Measurements from ENCODE around the gene SLC15A1.
"Not testable (repeated sequence)": the region's sequence is repeated elsewhere in the genome, so short reads cannot be mapped to it uniquely, and the experiment has no call there.

The SLC15A1 gene

DNA sequence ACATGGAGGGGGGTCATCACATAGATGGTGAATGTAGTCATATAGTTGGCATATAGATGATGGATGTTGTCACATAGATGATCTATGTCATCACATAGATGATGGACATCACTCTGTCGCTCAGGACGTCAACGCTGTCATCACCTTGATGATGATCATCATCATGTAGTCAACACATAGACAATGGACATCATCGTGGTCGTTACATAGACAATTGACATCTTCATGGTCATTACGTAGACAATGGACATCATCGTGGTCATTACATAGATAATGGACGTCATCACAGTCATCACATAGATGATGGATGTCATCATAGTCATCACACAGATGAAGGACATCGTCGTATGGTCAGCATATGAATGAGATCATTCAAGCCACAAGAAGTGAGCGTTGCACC is 28.6 kb upstream of the SLC15A1 start:
- no peak for DNase-seq

DNA sequence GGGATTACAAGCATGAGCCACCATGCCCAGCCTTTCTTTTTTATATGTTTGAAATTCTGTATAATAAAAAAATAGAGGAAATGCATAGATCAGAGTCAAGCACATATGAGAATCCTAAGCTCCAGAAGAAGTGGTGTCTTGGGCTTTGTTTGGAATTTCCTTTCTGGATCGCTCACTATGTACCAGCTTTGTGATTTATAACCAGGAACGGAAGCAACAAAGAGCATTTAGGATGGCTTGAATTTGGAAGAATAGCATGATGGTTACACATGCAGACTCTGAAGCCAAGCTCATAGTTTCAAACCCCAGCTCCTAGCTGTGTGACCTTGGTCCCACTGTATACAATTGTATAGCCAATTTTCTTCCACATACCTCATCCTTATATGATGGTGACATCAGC is 28.0 kb upstream of the SLC15A1 start:
- no peak for DNase-seq

DNA sequence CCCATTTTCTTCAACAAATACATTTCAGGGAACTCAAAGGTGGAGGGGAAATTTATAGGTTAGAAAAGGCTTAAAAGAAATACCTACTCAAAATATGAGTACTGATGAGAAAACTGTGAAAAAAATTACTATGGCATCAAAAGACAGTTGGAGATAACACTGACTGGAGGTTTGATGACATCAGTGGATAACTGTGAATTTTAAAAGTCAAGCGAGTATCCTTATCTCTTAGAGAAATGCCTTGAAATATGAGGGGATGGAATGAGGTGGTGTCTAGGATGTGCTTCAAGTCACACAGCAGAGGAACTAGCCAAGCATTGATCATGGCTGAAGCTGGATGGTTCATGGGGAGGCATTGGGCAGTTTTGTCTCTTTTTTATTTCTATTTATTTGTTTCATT is 27.2 kb upstream of the SLC15A1 start:
- DNase-seq: no peak

DNA sequence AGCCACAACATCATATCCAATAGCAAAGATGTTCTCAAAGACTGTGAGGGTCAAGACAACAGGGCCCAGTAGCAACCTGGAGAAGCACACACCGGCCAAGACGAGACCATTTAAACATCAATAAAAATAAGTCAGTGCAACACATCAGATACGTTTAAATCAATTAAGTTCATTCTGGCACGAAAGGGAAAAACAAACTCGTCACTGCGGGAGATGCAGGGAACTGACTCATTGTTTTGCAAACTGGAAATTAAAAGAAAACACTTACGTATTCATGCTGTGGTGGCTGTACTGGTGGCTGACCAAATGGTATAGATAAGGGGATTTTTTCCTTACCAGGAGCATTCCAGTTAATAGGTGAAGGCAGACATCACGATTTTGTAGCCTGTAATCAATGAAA is 26.3 kb upstream of the SLC15A1 start:
- DNase-seq: no peak

DNA sequence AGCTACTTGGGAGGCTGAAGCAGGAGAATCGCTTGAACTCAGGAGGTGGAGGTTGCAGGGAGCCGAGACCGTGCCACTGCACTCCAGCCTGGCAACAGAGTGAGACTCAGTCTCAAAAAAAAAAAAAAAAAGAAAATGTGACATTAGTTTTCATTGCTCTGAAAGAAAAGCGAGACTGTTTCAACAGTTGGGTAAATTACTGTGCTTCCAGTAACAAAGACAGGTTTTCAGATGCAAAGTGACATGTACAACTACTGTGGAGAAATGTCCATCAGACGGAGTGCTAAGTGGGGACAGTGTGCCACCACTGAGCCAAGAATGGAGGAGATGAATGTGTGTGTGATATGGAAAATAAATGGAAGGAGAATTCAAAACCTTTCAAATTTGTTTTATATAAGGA is 24.2 kb upstream of the SLC15A1 start:
- DNase-seq: no peak

DNA sequence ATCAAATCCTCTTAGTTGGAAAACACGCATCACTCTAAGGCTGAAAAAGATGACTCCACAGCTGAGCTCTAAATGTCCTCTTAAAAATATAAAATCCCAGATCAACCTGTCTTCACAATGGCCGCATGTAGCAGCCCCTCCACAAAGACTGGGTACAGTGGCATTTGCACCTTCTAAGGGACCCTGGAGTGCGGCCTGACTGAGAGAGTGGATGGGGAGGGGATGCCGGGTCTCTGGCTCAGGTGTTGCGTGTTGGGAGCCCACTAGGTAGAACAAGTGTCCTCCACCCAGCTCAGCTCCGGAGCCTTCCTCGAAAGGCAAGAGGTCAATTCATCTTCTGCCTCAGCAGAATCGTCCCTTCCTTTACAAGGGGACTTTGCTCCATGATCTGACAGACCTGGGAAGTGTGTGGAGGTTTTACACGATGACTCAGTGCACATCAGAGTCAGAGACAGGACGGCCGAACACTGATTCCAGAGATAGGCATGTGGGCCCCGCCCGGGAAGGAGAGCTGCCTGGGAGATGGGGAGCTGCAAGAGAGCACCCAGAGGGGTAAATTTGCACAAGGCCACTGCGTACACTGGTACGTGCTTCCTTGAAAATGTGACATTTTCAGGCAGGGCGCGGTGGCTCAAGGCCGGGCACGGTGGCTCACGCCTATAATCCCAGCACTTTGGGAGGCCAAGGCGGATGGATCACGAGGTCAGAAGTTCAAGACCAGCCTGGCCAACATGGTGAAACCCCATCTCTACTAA is 23.5 kb upstream of the SLC15A1 start:
- DNase-seq: no peak

DNA sequence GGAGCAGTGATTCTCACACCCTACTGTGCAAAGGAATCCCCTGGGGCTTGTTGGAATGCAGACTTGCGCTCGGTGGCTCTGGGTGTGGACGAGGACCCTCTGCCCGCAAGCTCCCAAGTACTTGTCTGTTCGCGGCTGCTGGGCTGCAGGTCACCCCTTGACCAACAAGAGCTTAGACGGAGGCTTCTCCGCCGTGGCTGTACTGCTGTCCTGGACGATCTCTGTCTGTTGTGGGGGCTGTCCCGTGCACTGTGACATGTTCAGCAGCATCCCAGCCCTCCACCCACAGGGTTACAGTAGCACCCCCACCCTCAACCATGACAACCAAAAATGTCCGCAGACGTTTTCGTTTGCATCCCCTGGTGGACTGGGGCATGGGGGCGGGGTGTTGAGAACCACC is 22.9 kb upstream of the SLC15A1 start:
- no peak for DNase-seq

DNA sequence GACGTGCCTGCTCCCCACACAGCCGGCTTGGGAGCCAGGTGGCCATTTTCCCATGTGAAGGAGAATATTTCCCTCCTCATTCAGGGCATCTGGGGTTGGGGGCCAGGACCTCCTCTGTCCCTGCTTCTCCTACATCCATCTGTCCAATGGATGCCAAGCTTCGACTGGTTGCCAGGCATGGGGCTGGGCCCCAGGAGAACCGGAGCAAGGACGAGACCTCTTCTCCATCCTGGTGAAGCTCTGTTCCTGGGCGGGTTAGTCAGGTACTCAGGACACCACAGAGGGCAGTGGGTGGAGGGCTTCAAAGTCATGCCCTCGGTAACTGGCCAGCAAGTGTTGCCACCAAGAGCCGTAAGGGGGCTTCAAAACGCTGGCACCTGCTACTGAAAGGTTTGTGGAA is 22.3 kb upstream of the SLC15A1 start:
- no peak for DNase-seq

DNA sequence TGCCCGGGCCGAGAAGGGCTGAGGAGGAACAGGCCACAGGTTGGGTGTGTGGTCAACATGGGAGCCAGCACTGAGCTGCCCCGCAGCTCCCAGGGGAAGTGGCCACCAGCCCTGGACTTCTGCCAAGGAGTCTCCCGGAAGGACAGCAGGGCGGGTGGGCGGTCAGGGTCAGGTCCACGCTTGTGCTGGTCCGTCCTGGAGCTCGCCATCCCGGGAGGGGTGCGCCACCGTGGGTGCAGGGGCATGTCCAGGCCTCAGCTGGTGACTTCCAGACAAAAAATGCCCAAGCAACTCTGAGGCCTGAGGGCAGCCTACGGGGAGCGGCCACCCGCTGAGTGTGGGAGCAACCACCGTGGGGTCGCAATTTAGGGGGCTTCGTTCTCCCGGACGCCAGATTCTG is 21.4 kb upstream of the SLC15A1 start:
- no peak for DNase-seq

DNA sequence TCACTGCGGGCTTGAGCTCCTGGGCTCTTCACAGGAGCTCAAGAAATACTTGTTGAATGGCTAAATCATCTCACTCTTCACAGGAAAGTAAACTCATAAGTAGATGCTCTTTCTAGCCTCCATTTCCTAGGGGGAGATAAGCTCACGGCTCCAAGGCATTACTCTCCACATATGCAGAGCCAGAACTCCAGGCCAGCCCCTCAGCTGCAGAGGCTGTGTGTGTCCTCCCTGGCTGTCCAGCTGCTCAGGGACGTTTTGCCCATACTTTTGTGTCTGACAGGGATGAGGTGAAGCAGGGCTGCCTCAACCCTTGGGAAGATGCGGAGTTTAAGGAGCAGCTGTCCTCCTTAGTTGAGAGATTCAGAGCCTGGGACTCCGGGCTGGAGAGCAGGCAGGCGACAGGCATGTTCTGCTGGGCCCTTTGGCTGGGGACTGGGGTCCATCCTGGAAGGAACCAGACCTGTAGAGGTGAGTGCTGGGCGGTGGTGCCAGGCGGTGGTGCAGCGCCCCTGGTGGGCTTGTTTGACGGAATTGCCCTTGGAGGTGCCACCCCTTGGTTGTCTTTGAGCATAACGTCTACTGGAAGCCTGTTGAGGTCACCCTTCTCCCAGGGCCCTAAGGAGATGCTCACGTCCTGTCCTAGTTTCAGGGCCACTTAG is 20.5 kb upstream of the SLC15A1 start:
- DNase-seq: no peak

DNA sequence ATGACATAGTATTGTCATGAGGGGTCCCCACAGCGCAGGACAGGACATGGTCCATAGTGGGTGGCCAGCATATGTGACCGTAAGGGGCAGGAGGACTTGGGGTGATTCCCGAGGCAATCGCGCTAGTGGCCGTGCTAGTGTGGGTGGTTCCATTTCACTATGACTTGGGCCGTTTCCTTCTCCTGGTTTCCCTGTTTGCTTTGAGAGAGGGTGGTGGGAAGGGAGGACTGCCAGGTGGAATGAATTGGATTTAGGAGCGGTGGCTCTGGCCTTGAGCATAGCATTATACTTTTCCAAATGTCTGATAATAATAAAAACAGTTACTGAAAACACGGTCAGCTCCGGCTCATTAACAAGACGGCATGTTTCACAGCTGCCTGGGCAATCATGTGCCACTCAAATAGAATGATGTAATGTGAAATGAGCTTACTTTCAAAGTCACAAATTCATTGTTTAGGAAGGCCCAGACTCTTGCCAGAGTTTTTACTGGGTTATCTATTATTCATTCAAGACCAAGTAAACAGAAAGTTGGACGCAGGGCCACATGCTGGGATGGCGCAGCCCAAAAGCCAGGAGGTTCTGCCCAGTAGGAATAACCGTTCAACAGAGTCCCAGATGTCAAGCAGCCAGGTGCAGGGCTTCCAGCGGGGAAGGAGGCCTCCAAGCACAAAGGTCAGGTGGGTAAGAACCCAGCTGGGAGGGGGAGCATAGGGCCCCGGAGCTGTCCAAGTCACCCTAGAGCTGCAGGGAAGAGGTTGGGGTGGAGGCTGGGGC is 19.6 kb upstream of the SLC15A1 start:
- no peak for DNase-seq

DNA sequence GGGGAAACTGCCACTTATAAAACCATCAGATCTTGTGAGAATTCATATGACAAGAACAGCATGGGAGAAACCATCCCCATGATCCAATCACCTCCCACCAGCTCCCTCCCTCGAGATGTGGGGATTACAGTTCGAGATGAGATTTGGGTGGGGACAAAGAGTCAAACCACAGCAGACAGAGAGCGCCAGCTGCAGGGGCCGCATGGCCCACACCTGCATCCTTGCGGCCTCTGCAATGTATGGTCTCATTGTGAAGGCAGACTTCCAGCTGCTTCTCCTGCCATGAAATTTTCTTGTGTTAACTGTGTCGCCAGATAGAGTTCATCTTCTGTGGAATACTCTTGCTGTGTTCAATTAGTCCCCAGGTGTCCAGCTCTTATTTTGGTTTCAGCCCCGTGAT is 17.3 kb upstream of the SLC15A1 start:
- no peak for DNase-seq

DNA sequence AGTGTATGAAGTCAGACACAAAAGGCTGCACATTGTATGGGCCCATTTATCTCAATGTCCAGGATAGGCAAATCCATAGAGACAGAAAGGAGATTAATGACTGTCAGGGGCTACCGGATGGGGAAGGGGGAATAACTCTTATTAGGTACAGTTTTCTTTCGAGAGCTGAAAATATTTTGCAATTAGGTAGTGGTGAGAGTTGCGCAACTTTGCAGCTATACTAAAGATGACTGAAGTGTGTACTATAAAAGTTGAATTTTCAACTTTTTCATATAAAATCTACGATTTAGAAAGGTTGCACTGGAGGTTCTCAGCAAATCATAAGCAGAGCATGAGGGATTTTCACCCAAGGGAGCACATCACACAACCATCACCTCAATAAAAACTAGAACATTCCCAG is 16.1 kb upstream of the SLC15A1 start:
- DNase-seq: no peak

DNA sequence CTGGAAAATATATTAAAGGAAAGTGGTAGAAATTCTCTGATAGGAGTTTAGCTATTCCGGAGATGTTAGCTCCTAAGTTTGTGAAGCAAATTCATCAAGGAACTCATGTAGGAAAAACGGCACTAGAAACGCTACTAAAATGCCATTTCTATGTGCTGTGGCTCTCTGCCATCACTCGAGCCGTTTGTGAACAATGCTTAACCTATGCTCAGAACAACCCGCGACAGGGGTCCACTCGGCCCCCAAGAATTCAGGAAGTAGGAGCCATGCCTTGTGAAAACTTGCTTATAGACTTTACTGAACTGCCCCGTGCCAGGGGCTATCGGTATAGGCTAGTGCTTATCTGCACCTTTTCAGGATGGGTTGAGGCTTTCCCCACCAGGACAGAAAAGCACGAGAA is 14.2 kb upstream of the SLC15A1 start:
- DNase-seq: no peak

DNA sequence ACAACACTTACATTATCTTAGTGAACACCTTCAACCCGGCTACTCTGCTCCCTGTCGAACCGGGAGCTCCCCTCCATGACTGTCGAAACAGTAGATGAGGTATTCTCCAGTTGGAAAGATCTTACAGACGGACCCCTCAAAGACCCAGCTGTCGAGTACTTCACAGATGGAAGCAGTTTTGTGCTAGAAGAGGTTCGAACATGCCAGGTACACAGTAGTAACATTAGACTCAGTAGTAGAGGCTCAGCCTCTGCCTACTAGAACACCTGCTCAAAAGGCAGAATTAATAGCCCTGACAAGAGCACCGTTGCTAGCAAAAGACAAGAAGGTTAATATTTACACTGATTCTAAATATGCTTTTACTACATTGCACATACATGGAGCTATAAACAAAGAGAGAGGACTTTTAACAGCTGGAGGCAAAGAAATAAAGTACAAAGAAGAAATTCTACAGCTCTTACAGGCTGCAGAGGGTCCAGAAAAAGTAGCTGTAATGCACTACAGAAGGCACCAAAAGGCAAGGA is 13.6 kb upstream of the SLC15A1 start:
- no peak for DNase-seq

DNA sequence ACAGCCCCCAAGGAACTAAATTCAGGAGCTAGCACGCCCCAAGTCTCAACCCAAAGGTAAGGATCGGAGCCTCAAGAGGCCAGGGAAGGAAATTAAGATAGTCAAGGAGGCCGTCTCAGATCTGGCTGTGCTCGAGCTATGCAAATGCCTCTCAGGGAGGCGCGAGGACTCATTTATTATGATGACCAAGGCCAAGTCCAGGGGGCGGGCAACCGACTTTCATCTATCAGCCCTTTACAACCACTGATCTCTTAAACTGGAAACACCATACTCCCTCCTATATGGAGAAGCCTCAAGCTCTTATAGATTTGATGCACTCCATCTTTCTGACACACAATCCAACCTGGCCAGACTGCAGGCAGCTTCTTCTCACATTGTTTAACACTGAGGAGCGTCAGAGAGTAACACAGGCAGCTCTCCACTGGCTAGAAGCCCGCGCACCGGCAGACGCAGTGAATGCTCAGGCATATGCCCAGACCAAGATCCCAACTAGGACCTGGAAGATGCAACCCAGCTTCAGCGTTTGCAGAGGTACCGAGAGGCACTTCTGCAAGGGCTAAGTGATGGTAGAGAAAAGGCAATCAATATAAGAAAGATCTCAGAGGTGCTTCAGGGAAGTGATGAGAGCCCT is 9.6 kb upstream of the SLC15A1 start:
- DNase-seq: no peak

DNA sequence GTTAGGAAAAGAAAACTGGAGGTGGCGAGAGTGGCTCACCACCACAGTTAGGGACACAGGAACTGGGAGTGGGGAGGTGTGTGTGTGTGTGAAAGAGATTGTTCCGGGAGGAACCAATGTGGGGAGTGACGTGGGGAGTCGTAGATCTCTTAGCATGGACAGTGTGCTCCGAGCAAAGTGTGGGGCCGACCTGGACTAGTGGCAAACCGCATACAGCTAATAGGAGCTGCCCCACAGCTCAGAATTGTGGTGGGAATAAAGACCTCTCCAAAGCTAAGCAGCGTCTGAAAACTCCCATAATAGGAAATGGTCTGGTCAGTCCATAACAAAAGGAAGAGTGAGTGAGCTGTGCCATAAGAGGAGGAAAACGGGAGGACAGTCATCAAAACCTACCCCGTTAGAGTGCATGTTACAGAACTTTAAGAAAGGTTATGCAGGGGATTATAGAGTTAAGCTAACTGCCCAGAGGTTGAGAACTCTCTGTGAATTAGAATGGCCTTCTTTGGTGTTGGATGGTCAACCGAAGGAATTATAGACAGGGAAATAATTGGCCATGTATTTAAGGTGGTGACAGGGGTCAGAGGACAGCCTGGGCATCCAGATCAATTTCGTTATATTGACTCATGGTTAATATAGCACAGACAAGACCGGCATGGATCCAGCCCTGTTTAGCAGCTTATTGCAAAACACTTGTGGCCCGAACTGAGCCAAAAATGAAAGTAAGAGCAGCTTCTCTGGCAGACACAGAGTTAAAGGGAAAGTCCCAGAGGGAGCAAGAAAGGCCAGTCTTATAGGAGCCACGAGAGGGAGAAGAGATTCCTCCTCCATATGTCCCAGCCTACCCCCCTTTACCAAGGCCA is 8.9 kb upstream of the SLC15A1 start:
- DNase-seq: no peak

DNA sequence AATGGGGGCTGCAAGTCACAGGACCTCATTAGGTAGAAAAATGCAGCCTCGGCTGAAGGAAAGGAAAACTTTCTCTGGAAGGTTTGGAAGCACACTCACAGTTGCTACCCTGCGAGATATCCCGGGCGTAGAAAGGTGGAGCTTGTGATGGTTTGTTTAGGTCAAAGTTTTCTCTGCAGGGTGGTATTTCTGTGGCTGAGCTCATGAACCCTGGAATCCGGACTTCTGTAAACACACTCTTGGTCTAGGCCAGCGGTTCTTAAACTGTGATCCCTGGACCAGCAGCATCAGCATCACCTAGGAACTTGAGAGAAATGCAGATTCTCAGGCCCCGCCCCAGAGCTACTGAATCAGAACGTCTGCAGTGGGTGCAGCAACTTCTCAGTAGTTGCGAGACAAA is 3.3 kb upstream of the SLC15A1 start:
- DNase-seq: no peak

DNA sequence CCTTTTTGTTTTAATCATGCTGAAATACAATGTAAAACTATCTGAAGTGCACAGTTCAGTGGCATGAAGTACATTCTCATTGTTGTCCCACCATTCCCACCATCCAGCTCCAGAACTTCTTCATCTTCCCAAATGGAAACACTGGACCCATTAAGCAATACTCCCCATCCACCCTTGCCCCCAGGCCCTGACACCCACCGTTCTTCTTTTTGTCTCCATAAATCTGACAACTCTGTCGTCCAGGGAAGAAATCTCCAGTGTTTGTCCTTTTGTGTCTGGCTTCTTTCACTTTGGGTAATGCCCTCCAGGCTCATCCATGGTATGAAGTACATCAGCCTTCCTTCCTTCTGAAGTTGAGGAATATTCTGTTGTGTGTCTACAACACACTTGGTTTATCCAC is 2.6 kb upstream of the SLC15A1 start:
- no peak for DNase-seq

DNA sequence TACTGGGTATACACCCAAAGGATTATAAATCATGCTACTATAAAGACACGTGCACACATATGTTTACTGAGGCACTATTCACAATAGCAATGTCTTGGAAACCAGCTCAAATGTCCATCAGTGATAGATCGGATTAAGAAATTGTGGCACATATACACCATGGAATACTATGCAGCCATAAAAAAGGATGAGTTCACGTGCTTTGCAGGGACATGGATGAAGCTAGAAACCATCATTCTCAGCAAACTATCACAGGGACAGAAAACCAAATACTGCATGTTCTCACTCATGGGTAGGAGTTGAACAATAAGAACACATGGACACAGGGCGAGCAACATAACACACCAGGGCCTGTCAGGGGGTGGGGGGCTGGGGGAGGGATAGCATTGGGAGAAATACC is 2.0 kb upstream of the SLC15A1 start:
- not testable (repeated sequence) for DNase-seq

DNA sequence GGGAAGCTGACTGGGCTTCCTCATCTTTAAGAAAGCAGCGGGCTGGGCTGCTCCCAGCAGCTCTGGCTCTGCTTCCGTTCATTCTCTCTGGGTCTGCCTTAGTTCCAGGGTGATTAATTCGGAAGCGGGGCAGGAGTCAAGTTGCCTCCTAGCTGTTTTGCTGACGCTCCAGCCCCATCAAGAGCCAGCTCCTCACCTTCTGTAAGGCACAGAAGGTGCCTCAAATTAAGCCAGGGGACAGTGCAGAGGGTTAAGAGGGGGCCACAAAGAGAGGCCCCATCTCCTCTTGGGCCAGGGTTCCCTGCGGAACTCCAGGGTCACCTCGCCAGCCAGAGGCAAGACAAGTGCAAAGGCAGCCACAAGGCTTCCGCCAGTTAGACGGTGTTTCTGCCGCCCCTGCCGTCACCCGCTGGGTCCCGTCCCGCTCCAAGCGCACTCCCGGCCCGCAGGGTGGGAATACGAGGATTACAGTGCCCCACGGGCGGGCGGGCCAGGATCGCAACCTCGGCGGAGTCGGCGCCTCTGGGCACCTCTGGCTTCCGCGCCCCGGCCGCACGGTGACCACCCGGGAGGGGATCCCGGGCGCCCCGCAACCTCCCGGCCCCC is 508 bp downstream of the SLC15A1 start:
- DNase-seq: no peak

DNA sequence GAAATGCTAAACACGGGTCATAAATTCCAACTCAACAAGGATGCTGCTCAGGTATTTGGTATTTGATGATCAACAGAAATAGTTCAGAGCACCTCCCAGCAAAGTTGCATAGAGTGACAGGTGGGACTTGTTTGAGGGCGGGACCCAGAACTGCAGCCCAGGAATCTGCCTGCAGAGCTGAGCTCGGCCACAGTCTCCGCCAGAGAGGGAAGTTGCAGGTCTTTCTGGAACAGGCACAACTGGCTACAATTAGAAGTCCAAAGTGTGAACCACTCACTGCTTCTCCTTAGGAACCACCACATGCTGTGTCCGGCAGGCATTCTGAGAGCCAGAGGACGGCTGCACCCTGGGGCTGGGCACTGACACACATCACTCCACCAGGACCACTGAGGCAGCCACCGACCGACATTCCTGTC is 1.1 kb downstream of the SLC15A1 start:
- no peak for DNase-seq

Data from T-helper 9 cell (primary cell).